ENCODE results near the gene STPG1. TPM values are rescaled to one million over a fixed set of nuclear protein-coding genes. Genes with fewer than 3 reads are reported as not detected.

The STPG1 gene
- total and polyA plus RNA-seq, 9 of the 15 experiments (the other 6 are each of a cell fraction or from before 2014, with no cell fraction given) = 5.0 to 11.9 (median 8.3) TPM

DNA sequence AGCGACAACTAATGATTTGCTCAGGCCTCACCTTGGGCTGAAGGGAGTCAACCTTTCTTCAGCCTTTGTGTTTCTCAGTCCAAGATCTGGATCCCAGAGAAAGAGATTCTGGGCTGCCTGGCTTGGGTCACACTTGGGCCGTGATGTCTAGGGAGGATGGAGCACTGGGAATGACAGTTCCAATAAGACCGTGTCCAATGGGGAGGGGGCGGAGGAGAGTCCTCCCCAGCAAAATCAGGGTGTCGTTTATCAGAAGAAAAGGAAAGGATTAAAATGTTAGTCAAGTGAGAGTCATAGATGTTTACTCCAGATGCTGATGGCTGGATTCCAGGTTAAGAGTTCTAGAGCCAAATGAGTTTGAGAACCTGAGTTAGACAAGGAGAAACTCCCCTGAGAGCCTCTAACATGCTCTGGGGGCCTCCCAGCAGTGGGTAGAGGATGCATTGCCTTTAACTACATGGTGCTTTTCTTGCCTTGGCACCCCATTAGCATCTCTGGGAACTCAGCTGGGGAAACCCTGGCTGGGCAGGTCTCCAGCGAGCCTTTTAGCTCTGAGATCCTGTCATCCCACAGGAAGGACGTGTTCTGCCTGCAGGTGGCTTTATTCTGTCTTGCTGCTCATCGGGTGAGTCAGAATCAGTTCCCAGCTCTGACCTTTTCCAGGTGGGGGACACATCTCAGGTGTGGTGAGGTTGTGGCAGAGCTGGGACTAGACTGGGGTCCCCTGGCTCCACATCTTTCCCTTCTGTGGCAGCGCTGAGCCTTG lies 24.2 kb upstream of the STPG1 start (continued):
- TF ChIP-seq DNMT1 (IDR thresholded peaks at IDR 0.05) (no peak), SIN3A (IDR thresholded peaks at IDR 0.05; ENCODE audit: borderline replicate concordance in 2 of 2, control insufficient read depth in 1 of 2, low read depth in 2 of 2, low read length in 2 of 2) (no peak), NFIC (IDR thresholded peaks at IDR 0.05) (peak; percentile 29), BRCA1 (IDR thresholded peaks at IDR 0.05) (no peak), BRCA1 (CRISPR knock-in tag; IDR thresholded peaks at IDR 0.05) (0 out of 2 replicates have a peak, but pooled peaks have one; percentile 37), HDAC8 (tag; IDR thresholded peaks at IDR 0.05) (no peak), ZNF263 (CRISPR knock-in tag; IDR thresholded peaks at IDR 0.05; ENCODE audit: borderline replicate concordance) (peak; percentile 84; the same call in 1 of the 2 replicates), PURB (CRISPR knock-in tag; IDR thresholded peaks at IDR 0.05; ENCODE audit: low read depth) (0 out of 2 replicates have a peak, but pooled peaks have one; percentile 21), WHSC1 (IDR thresholded peaks at IDR 0.05; ENCODE audit: low read length) (no peak)
- TF ChIP-seq, protein P1, sequence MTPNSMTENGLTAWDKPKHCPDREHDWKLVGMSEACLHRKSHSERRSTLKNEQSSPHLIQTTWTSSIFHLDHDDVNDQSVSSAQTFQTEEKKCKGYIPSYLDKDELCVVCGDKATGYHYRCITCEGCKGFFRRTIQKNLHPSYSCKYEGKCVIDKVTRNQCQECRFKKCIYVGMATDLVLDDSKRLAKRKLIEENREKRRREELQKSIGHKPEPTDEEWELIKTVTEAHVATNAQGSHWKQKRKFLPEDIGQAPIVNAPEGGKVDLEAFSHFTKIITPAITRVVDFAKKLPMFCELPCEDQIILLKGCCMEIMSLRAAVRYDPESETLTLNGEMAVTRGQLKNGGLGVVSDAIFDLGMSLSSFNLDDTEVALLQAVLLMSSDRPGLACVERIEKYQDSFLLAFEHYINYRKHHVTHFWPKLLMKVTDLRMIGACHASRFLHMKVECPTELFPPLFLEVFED (CRISPR knock-in tag; conservative IDR thresholded peaks at IDR 0.05) = no peak
- TF ChIP-seq, protein P2, sequence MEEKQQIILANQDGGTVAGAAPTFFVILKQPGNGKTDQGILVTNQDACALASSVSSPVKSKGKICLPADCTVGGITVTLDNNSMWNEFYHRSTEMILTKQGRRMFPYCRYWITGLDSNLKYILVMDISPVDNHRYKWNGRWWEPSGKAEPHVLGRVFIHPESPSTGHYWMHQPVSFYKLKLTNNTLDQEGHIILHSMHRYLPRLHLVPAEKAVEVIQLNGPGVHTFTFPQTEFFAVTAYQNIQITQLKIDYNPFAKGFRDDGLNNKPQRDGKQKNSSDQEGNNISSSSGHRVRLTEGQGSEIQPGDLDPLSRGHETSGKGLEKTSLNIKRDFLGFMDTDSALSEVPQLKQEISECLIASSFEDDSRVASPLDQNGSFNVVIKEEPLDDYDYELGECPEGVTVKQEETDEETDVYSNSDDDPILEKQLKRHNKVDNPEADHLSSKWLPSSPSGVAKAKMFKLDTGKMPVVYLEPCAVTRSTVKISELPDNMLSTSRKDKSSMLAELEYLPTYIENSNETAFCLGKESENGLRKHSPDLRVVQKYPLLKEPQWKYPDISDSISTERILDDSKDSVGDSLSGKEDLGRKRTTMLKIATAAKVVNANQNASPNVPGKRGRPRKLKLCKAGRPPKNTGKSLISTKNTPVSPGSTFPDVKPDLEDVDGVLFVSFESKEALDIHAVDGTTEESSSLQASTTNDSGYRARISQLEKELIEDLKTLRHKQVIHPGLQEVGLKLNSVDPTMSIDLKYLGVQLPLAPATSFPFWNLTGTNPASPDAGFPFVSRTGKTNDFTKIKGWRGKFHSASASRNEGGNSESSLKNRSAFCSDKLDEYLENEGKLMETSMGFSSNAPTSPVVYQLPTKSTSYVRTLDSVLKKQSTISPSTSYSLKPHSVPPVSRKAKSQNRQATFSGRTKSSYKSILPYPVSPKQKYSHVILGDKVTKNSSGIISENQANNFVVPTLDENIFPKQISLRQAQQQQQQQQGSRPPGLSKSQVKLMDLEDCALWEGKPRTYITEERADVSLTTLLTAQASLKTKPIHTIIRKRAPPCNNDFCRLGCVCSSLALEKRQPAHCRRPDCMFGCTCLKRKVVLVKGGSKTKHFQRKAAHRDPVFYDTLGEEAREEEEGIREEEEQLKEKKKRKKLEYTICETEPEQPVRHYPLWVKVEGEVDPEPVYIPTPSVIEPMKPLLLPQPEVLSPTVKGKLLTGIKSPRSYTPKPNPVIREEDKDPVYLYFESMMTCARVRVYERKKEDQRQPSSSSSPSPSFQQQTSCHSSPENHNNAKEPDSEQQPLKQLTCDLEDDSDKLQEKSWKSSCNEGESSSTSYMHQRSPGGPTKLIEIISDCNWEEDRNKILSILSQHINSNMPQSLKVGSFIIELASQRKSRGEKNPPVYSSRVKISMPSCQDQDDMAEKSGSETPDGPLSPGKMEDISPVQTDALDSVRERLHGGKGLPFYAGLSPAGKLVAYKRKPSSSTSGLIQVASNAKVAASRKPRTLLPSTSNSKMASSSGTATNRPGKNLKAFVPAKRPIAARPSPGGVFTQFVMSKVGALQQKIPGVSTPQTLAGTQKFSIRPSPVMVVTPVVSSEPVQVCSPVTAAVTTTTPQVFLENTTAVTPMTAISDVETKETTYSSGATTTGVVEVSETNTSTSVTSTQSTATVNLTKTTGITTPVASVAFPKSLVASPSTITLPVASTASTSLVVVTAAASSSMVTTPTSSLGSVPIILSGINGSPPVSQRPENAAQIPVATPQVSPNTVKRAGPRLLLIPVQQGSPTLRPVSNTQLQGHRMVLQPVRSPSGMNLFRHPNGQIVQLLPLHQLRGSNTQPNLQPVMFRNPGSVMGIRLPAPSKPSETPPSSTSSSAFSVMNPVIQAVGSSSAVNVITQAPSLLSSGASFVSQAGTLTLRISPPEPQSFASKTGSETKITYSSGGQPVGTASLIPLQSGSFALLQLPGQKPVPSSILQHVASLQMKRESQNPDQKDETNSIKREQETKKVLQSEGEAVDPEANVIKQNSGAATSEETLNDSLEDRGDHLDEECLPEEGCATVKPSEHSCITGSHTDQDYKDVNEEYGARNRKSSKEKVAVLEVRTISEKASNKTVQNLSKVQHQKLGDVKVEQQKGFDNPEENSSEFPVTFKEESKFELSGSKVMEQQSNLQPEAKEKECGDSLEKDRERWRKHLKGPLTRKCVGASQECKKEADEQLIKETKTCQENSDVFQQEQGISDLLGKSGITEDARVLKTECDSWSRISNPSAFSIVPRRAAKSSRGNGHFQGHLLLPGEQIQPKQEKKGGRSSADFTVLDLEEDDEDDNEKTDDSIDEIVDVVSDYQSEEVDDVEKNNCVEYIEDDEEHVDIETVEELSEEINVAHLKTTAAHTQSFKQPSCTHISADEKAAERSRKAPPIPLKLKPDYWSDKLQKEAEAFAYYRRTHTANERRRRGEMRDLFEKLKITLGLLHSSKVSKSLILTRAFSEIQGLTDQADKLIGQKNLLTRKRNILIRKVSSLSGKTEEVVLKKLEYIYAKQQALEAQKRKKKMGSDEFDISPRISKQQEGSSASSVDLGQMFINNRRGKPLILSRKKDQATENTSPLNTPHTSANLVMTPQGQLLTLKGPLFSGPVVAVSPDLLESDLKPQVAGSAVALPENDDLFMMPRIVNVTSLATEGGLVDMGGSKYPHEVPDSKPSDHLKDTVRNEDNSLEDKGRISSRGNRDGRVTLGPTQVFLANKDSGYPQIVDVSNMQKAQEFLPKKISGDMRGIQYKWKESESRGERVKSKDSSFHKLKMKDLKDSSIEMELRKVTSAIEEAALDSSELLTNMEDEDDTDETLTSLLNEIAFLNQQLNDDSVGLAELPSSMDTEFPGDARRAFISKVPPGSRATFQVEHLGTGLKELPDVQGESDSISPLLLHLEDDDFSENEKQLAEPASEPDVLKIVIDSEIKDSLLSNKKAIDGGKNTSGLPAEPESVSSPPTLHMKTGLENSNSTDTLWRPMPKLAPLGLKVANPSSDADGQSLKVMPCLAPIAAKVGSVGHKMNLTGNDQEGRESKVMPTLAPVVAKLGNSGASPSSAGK (IDR thresholded peaks at IDR 0.05) = no peak
